Naive thymus-derived CD4-positive, alpha-beta T cell (primary cell): ENCODE results near the gene ELN. TPM values are rescaled to one million over a fixed set of nuclear protein-coding genes. Genes with fewer than 3 reads are reported as not detected.

Experiments used
- ATAC-seq: fragments of 150-1000 bp; cut with Tn5 transposase; 2 replicates; pipeline ENCODE4 v1.10.0; 2021; ENCODE audit warnings: mild to moderate bottlenecking, moderate library complexity
- CTCF ChIA-PET: fragments of 350-600 bp; sonication (Branson Sonifier 250); formaldehyde crosslinking; loops from one replicate; lab custom pipeline; 2021; ENCODE audit warnings: antibody characterized with exemption; lab: Charles Lee
- POLR2A ChIA-PET: fragments of 350-600 bp; sonication (Branson Sonifier 250); formaldehyde crosslinking; loops from one replicate; lab custom pipeline; 2021; ENCODE audit warnings: antibody characterized with exemption, inconsistent platforms; lab: Charles Lee
- DNase-seq, 9 donors: peaks; one replicate each; pipeline versions ENCODE4 v3.0.0 to v3.0.0-alpha.2; 2020 to 2022; ENCODE audit warnings: mixed read lengths in 1 of 9
- H3K27ac ChIP-seq: one replicate; pipeline ENCODE4 v1.7.0; 2013; ENCODE audit warnings: mild to moderate bottlenecking, low read depth, low read length, moderate library complexity
- H3K27me3 ChIP-seq, 2 donors: one replicate each; pipeline ENCODE4 v1.7.0; 2013; ENCODE audit warnings: low read length in 2 of 2, mild to moderate bottlenecking in 2 of 2, moderate library complexity in 2 of 2; ENCODE audit not compliant: control insufficient read depth in 2 of 2, insufficient read depth in 2 of 2
- H3K36me3 ChIP-seq, 3 experiments: 1 replicate in 2 of 3; 2 replicates in 1 of 3; pipeline ENCODE4 v1.7.0; 2013; ENCODE audit warnings: low read length in 3 of 3, mild to moderate bottlenecking in 3 of 3, moderate library complexity in 1 of 3; ENCODE audit not compliant: insufficient read depth in 3 of 3, control insufficient read depth in 2 of 3
- H3K4me1 ChIP-seq, 2 donors: one replicate each; pipeline ENCODE4 v1.7.0; 2013; ENCODE audit warnings: low read length in 2 of 2, mild to moderate bottlenecking in 2 of 2, moderate library complexity in 1 of 2; ENCODE audit not compliant: control insufficient read depth in 2 of 2, insufficient read depth in 2 of 2
- H3K4me3 ChIP-seq: 2 replicates; pipeline ENCODE4 v1.7.0; 2013; ENCODE audit warnings: mild to moderate bottlenecking, low read length
- H3K9me3 ChIP-seq, 3 experiments: 1 replicate in 2 of 3; 2 replicates in 1 of 3; pipeline ENCODE4 v1.7.0; 2013; ENCODE audit warnings: low read length in 3 of 3; ENCODE audit not compliant: control insufficient read depth in 2 of 3
- H3K27ac Mint-ChIP-seq, 9 donors: one replicate each; pipeline ENCODE4 v1.8.0; 2020 to 2022; ENCODE audit warnings: mixed read lengths in 9 of 9, mild to moderate bottlenecking in 8 of 9, moderate library complexity in 5 of 9, inconsistent platforms in 2 of 9
- H3K27me3 Mint-ChIP-seq, 5 donors: one replicate each; pipeline ENCODE4 v1.8.0; 2021 to 2022; ENCODE audit warnings: mixed read lengths in 5 of 5, mild to moderate bottlenecking in 1 of 5
- H3K36me3 Mint-ChIP-seq, 5 donors: one replicate each; pipeline ENCODE4 v1.8.0; 2020 to 2022; ENCODE audit warnings: mixed read lengths in 5 of 5, mild to moderate bottlenecking in 3 of 5, inconsistent platforms in 1 of 5
- H3K4me1 Mint-ChIP-seq, 7 donors: one replicate each; pipeline ENCODE4 v1.8.0; 2020 to 2022; ENCODE audit warnings: mixed read lengths in 7 of 7, mild to moderate bottlenecking in 3 of 7, inconsistent platforms in 1 of 7
- H3K4me3 Mint-ChIP-seq, 10 donors: one replicate each; pipeline ENCODE4 v1.8.0; 2020 to 2022; ENCODE audit warnings: mild to moderate bottlenecking in 10 of 10, mixed read lengths in 10 of 10, moderate library complexity in 6 of 10, inconsistent platforms in 2 of 10
- H3K9me3 Mint-ChIP-seq, 11 donors: one replicate each; pipeline ENCODE4 v1.8.0; 2020 to 2022; ENCODE audit warnings: mixed read lengths in 11 of 11, mild to moderate bottlenecking in 4 of 11, inconsistent platforms in 1 of 11, moderate library complexity in 1 of 11
- intact Hi-C, 2 donors: fragments of 100-400 bp; cut with micrococcal nuclease; formaldehyde crosslinking; loops; one replicate each; pipeline ENCODE4 v1.15.1; 2023
- polyA plus RNA-seq, 2 donors: library from polyadenylated mRNA; unstranded; fragments of 300-500 nt; fragmentation: Illumina TruSeq; gene quantifications; one replicate each; pipeline ENCODE4 v1.2.3, GENCODE V29; 2021
- total RNA-seq, 6 experiments: library from RNA in 5 of 6; stranded (reverse) in 5 of 6; gene quantifications; 1 replicate in 5 of 6; 2 replicates in 1 of 6; pipeline ENCODE4 v1.2.3 and lab custom pipeline; 2021 to 2026

The ELN gene
- total and polyA plus RNA-seq, 7 experiments from 2014 or later: 0.11 to 0.67 (median 0.66) TPM; not detected in 4

DNA sequence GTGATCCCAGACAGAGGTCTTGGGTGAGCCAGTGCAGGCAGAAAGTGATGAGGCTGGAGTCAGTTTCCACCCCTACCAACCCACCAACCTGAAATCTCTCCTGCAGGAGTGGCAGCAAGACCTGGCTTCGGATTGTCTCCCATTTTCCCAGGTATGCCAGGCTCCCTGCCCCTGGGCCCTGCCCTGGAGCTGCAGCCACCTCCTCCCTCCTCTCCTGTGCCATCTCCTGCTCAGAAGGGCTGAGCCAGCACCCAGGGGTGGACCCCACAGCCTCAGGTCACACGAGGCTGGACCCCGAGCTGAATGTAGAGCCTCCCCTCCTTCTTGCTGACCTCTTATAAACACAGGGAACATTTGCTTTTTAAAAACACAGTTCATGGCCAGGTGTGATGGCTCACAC is 38.7 kb downstream of the ELN start:
- H3K9me3 ChIP-seq: no peaks in the 10 kb centered on the region
- Mint-ChIP-seq H3K27ac (no peak overlapping the region), H3K36me3 (no peaks in the 10 kb centered on the region), H3K4me1 (peaks cover 0 to 4% (median 0%) of the 10 kb centered on the region in 7 donors), H3K27me3 (no peaks in the 10 kb centered on the region), H3K9me3 (peaks cover 0 to 2% (median 0%) of the 10 kb centered on the region in 11 donors), H3K4me3 (no peak overlapping the region)
- intact Hi-C loops: loop anchor here in 1 of 2 donors (2.0 kb wide), 1 partner anchor 140 kb away; no protein-coding TSS in a partner anchor
- no peaks in the 10 kb centered on the region for H3K27me3 ChIP-seq
- H3K4me1 ChIP-seq: no peaks in the 10 kb centered on the region
- H3K27ac ChIP-seq: no peak overlapping the region
- no peaks in the 10 kb centered on the region for H3K36me3 ChIP-seq
- ChIA-PET POLR2A (no interaction called here), CTCF (interaction anchor here (6.5 kb wide), 1 partner anchor 334 kb away, joined by 34 read pairs; no protein-coding TSS in a partner anchor)
- H3K4me3 ChIP-seq: no peak overlapping the region
- no peak for DNase-seq
- no peak for ATAC-seq

DNA sequence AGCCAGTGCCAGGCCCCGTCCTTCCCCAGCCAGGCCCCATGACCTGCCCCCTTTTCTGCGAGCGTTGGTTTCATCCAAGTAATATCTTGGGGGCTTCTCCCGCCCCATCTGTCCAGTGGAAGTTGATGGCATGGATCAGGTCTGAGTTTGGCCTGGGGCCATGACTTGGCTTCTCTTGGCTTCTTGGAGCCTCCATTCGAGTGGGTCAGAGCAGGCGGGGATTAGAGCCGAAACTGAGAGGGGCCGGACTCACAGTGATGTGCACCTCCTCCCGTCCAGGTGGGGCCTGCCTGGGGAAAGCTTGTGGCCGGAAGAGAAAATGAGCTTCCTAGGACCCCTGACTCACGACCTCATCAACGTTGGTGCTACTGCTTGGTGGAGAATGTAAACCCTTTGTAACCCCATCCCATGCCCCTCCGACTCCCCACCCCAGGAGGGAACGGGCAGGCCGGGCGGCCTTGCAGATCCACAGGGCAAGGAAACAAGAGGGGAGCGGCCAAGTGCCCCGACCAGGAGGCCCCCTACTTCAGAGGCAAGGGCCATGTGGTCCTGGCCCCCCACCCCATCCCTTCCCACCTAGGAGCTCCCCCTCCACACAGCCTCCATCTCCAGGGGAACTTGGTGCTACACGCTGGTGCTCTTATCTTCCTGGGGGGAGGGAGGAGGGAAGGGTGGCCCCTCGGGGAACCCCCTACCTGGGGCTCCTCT is 40.6 kb downstream of the ELN start:
- no peak overlapping the region for H3K4me3 ChIP-seq
- no peaks in the 10 kb centered on the region for H3K4me1 ChIP-seq
- Mint-ChIP-seq H3K9me3 (peaks cover 0 to under 1% (median 0%) of the 10 kb centered on the region in 11 donors), H3K27ac (no peak overlapping the region), H3K27me3 (no peaks in the 10 kb centered on the region), H3K4me1 (no peaks in the 10 kb centered on the region), H3K36me3 (no peaks in the 10 kb centered on the region), H3K4me3 (no peak overlapping the region)
- H3K9me3 ChIP-seq: no peaks in the 10 kb centered on the region
- H3K36me3 ChIP-seq: no peaks in the 10 kb centered on the region
- ChIA-PET POLR2A (interaction anchor here (2.0 kb wide), 1 partner anchor 105 kb away, joined by 10 read pairs; the partner anchor contains the start of gene EIF4H), CTCF (interaction anchor here (1.5 to 6.5 kb wide), 4 partner anchors 17 to 333 kb away, joined by 4 to 34 read pairs (median 8); no protein-coding TSS in a partner anchor)
- intact Hi-C loops: loop anchor here (1.0 to 2.0 kb wide), 8 partner anchors 15 to 333 kb away; partner anchors contain the start of genes EIF4H (in 1 of the 2) and LIMK1 (in 1 of the 2)
- ATAC-seq (no peak), DNase-seq (no peak)
- no peak overlapping the region for H3K27ac ChIP-seq
- H3K27me3 ChIP-seq: no peaks in the 10 kb centered on the region

DNA sequence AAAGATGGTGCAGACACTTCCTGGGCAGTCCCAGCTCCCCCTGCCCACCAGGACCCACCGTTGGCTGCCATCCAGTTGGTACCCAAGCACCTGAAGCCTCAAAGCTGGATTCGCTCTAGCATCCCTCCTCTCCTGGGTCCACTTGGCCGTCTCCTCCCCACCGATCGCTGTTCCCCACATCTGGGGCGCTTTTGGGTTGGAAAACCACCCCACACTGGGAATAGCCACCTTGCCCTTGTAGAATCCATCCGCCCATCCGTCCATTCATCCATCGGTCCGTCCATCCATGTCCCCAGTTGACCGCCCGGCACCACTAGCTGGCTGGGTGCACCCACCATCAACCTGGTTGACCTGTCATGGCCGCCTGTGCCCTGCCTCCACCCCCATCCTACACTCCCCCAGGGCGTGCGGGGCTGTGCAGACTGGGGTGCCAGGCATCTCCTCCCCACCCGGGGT is 41.1 kb downstream of the ELN start:
- H3K4me3 Mint-ChIP-seq: no peak overlapping the region

GRCh38 chr7:74069790-74070618 is 42.0 kb downstream of the ELN start:
- H3K4me1 Mint-ChIP-seq: no peaks in the 10 kb centered on the region
- H3K4me3 ChIP-seq: no peak overlapping the region
- intact Hi-C loops: loop anchor here (2.0 kb wide), 2 partner anchors 113 to 323 kb away; no protein-coding TSS in a partner anchor
- no peak overlapping the region for H3K4me3 Mint-ChIP-seq
- no peak overlapping the region for H3K27ac ChIP-seq
- ATAC-seq: no peak
- no peak overlapping the region for H3K27ac Mint-ChIP-seq
- no peaks in the 10 kb centered on the region for H3K36me3 Mint-ChIP-seq
- DNase-seq: no peak
- ChIA-PET POLR2A (interaction anchor here (1.1 kb wide), 1 partner anchor 104 kb away, joined by 3 read pairs; the partner anchor contains the start of gene EIF4H), CTCF (interaction anchor here (0.5 to 6.5 kb wide), 11 partner anchors 10 to 385 kb away, joined by 3 to 34 read pairs (median 3); partner anchors contain the start of gene LIMK1)
- no peaks in the 10 kb centered on the region for H3K36me3 ChIP-seq
- H3K9me3 ChIP-seq: no peaks in the 10 kb centered on the region
- H3K27me3 ChIP-seq: no peaks in the 10 kb centered on the region
- H3K4me1 ChIP-seq: no peaks in the 10 kb centered on the region
- no peaks in the 10 kb centered on the region for H3K9me3 Mint-ChIP-seq
- no peaks in the 10 kb centered on the region for H3K27me3 Mint-ChIP-seq

More for the DNA sequence above, 41.1 kb downstream of the ELN start:
- no peak overlapping the region for H3K27ac ChIP-seq
- intact Hi-C loops: loop anchor here (2.0 kb wide), 2 partner anchors 114 to 324 kb away; no protein-coding TSS in a partner anchor
- Mint-ChIP-seq H3K36me3 (no peaks in the 10 kb centered on the region), H3K9me3 (no peaks in the 10 kb centered on the region), H3K27me3 (no peaks in the 10 kb centered on the region), H3K27ac (no peak overlapping the region), H3K4me1 (no peaks in the 10 kb centered on the region)
- ChIA-PET CTCF (interaction anchor here (0.6 to 6.5 kb wide), 7 partner anchors 9 to 332 kb away, joined by 3 to 34 read pairs (median 4); no protein-coding TSS in a partner anchor), POLR2A (interaction anchor here (2.0 kb wide), 1 partner anchor 104 kb away, joined by 10 read pairs; the partner anchor contains the start of gene EIF4H)
- H3K27me3 ChIP-seq: no peaks in the 10 kb centered on the region
- DNase-seq (no peak), ATAC-seq (no peak)
- no peak overlapping the region for H3K4me3 ChIP-seq
- H3K9me3 ChIP-seq: no peaks in the 10 kb centered on the region
- H3K4me1 ChIP-seq: no peaks in the 10 kb centered on the region
- H3K36me3 ChIP-seq: no peaks in the 10 kb centered on the region

DNA sequence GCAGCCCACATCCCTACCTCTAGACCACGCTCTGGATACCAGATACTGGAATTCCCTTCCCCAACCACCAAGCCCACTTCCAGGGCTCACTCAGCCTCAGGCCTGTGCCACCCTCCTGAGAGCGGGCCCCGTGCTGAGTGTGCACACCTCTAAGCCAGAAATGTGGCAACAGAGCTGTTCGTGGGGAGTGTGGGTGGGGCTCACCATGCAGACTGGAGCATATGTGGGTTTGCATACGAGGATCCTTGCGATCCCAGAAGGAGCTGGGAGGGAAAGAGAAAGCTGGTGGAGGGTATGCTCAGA is 42.6 kb downstream of the ELN start:
- no peak overlapping the region for H3K27ac Mint-ChIP-seq
- DNase-seq (no peak), ATAC-seq (no peak)
- H3K4me3 Mint-ChIP-seq: no peak overlapping the region
- POLR2A ChIA-PET: interaction anchor here (1.1 kb wide), 1 partner anchor 104 kb away, joined by 3 read pairs; the partner anchor contains the start of gene EIF4H
- no peaks in the 10 kb centered on the region for H3K9me3 Mint-ChIP-seq
- Histone ChIP-seq H3K4me3 (no peak overlapping the region), H3K36me3 (no peaks in the 10 kb centered on the region), H3K27ac (no peak overlapping the region), H3K9me3 (no peaks in the 10 kb centered on the region), H3K27me3 (no peaks in the 10 kb centered on the region), H3K4me1 (no peaks in the 10 kb centered on the region)
- intact Hi-C loops: no loop called here
- H3K36me3 Mint-ChIP-seq: no peaks in the 10 kb centered on the region
- no peaks in the 10 kb centered on the region for H3K4me1 Mint-ChIP-seq
- no peaks in the 10 kb centered on the region for H3K27me3 Mint-ChIP-seq
- CTCF ChIA-PET: interaction anchor here (0.5 to 6.5 kb wide), 4 partner anchors 10 to 385 kb away, joined by 3 to 34 read pairs (median 3); no protein-coding TSS in a partner anchor

GRCh38 chr7:74071121-74071520 is 43.1 kb downstream of the ELN start:
- Mint-ChIP-seq H3K27ac (no peak overlapping the region), H3K27me3 (no peaks in the 10 kb centered on the region), H3K9me3 (no peaks in the 10 kb centered on the region), H3K36me3 (no peaks in the 10 kb centered on the region), H3K4me3 (no peak overlapping the region), H3K4me1 (no peaks in the 10 kb centered on the region)
- no peaks in the 10 kb centered on the region for H3K36me3 ChIP-seq
- no peak overlapping the region for H3K27ac ChIP-seq
- no peak overlapping the region for H3K4me3 ChIP-seq
- intact Hi-C loops: no loop called here
- ATAC-seq (no peak), DNase-seq (no peak)
- CTCF ChIA-PET: interaction anchor here (6.5 kb wide), 1 partner anchor 330 kb away, joined by 34 read pairs; no protein-coding TSS in a partner anchor
- H3K27me3 ChIP-seq: no peaks in the 10 kb centered on the region
- H3K9me3 ChIP-seq: no peaks in the 10 kb centered on the region
- H3K4me1 ChIP-seq: no peaks in the 10 kb centered on the region
- POLR2A ChIA-PET: interaction anchor here (1.1 kb wide), 1 partner anchor 103 kb away, joined by 3 read pairs; the partner anchor contains the start of gene EIF4H
